ENCODE results near the gene RPL32.
"Not testable (repeated sequence)": the region's sequence is repeated elsewhere in the genome, so short reads cannot be mapped to it uniquely, and the experiment has no call there.

Gene RPL32

GRCh38 chr3:12841149-12841969 lies at the start of gene RPL32:
Gene RPL32, minus strand, starts transcription at chr3:12841565. Its CDS starts 1,328 bp downstream, at chr3:12840237.
- DNase-seq = peak; percentile 91

GRCh38 chr3:12890610-12891390 lies 49.4 kb upstream of the RPL32 start:
- no peak for DNase-seq

GRCh38 chr3:12886736-12887135 lies 45.4 kb upstream of the RPL32 start:
- no peak for DNase-seq

GRCh38 chr3:12886106-12886679 lies 44.8 kb upstream of the RPL32 start:
- no peak for DNase-seq

GRCh38 chr3:12885583-12885930 lies 44.2 kb upstream of the RPL32 start:
- DNase-seq = no peak

GRCh38 chr3:12884790-12885582 lies 43.6 kb upstream of the RPL32 start:
- DNase-seq = no peak

- no peak for DNase-seq
Observed at GRCh38 chr3:12884186-12884680, 42.9 kb upstream of the RPL32 start.

- DNase-seq = no peak
Observed at GRCh38 chr3:12882336-12883310, 41.3 kb upstream of the RPL32 start.

GRCh38 chr3:12881858-12882257 lies 40.5 kb upstream of the RPL32 start:
- not testable (repeated sequence) for DNase-seq

- DNase-seq = no peak
Observed at GRCh38 chr3:12879191-12879815, 37.9 kb upstream of the RPL32 start.

GRCh38 chr3:12878758-12879157 lies 37.4 kb upstream of the RPL32 start:
- not testable (repeated sequence) for DNase-seq

GRCh38 chr3:12878141-12878574 lies 36.8 kb upstream of the RPL32 start:
- DNase-seq = no peak

- no peak for DNase-seq
Observed at GRCh38 chr3:12877040-12877439, 35.7 kb upstream of the RPL32 start.

- peak; percentile 39 for DNase-seq
Observed at GRCh38 chr3:12875857-12876836, 34.8 kb upstream of the RPL32 start.

- no peak for DNase-seq
Observed at GRCh38 chr3:12871404-12871983, 30.1 kb upstream of the RPL32 start.

- DNase-seq = no peak
Observed at GRCh38 chr3:12870942-12871341, 29.6 kb upstream of the RPL32 start.

- DNase-seq = peak; percentile 11
Observed at GRCh38 chr3:12869035-12869621, 27.8 kb upstream of the RPL32 start.

All from NCI-H774 (cell line).